H1 (cell line): ENCODE results near the gene ALS2CL. TPM values are rescaled to one million over a fixed set of nuclear protein-coding genes. Genes with fewer than 3 reads are reported as not detected.

Experiments
- CTCF ChIA-PET: fragments of 300-600 bp; sonication (Branson Sonifier 250); formaldehyde crosslinking; loops from one replicate; lab custom pipeline; 2021; ENCODE audit not compliant: partially characterized antibody; lab: Charles Lee
- POLR2A ChIA-PET: fragments of 300-600 bp; sonication (Branson Sonifier 250); formaldehyde crosslinking; loops from one replicate; lab custom pipeline; 2021; ENCODE audit warnings: inconsistent platforms; ENCODE audit not compliant: partially characterized antibody; lab: Charles Lee
- DNase-seq, 2 experiments: peaks; one replicate each; pipeline versions ENCODE4 v3.0.0 to v3.0.0-alpha.2; 2010 to 2022; ENCODE audit warnings: low spot score in 2 of 2, low read depth in 1 of 2, mixed read lengths in 1 of 2
- FAIRE-seq: peaks from 2 replicates; lab custom pipeline; 2011; peaks lifted over from hg19 to GRCh38; lab: Jason Lieb, UNC
- H2AFZ ChIP-seq: 2 replicates; pipeline ENCODE4 v1.8.1; 2012; ENCODE audit warnings: low read length, inconsistent platforms
- H2AK5ac ChIP-seq: 2 replicates; pipeline ENCODE4 v1.6.1; 2013; ENCODE audit warnings: low read depth, low read length
- H2BK120ac ChIP-seq: replicated peaks from 2 replicates; pipeline ENCODE3; 2013; ENCODE audit warnings: low read depth, low read length, inconsistent platforms
- H2BK12ac ChIP-seq: 2 replicates; pipeline ENCODE4 v1.6.1; 2013; ENCODE audit warnings: low read depth, low read length
- H2BK15ac ChIP-seq: 2 replicates; pipeline ENCODE4 v1.6.1; 2013; ENCODE audit warnings: low read length
- H2BK20ac ChIP-seq: 2 replicates; pipeline ENCODE4 v1.6.1; 2013; ENCODE audit warnings: low read length
- H2BK5ac ChIP-seq: 2 replicates; pipeline ENCODE4 v1.6.1; 2013; ENCODE audit warnings: low read depth, low read length
- H3K14ac ChIP-seq: 2 replicates; pipeline ENCODE4 v1.6.1; 2013; ENCODE audit warnings: inconsistent platforms; ENCODE audit not compliant: insufficient read length
- H3K18ac ChIP-seq: 2 replicates; pipeline ENCODE4 v1.6.1; 2013; ENCODE audit warnings: low read length; ENCODE audit errors: extremely low read depth
- H3K23ac ChIP-seq: 2 replicates; pipeline ENCODE4 v1.6.1; 2013; ENCODE audit warnings: inconsistent platforms; ENCODE audit not compliant: insufficient read length
- H3K23me2 ChIP-seq: 2 replicates; pipeline ENCODE4 v1.6.1; 2013; ENCODE audit warnings: low read depth, low read length
- H3K27ac ChIP-seq: 2 replicates; pipeline ENCODE4 v1.6.1; 2011; ENCODE audit warnings: low read depth, low read length, inconsistent platforms
- H3K27me3 ChIP-seq, 4 experiments: replicated peaks in 1 of 4; 1 replicate in 1 of 4; 2 replicates in 3 of 4; pipeline versions ENCODE4 v1.6.1 to v1.8.1; 2011 to 2013; ENCODE audit warnings: low read length in 3 of 4, mild to moderate bottlenecking in 3 of 4, inconsistent platforms in 2 of 4, mixed read lengths in 2 of 4, moderate library complexity in 1 of 4; ENCODE audit not compliant: control insufficient read depth in 3 of 4, insufficient read depth in 3 of 4; ENCODE audit errors: extremely low read depth in 1 of 4
- H3K36me3 ChIP-seq, 4 experiments: 2 replicates each; pipeline versions ENCODE4 v1.6.1 to v1.8.1; 2011 to 2013; ENCODE audit warnings: mild to moderate bottlenecking in 4 of 4, low read length in 3 of 4, moderate library complexity in 2 of 4, control low read depth in 1 of 4, inconsistent platforms in 1 of 4; ENCODE audit not compliant: insufficient read depth in 4 of 4, control insufficient read depth in 2 of 4
- H3K4ac ChIP-seq: replicated peaks from 2 replicates; pipeline ENCODE3; 2013; ENCODE audit warnings: low read length, low read depth, mixed read lengths, inconsistent platforms; ENCODE audit not compliant: insufficient read length
- H3K4me1 ChIP-seq, 4 experiments: replicated peaks in 1 of 4; 1 replicate in 1 of 4; 2 replicates in 3 of 4; pipeline versions ENCODE4 v1.6.1 to v1.8.1; 2011 to 2013; ENCODE audit warnings: low read length in 3 of 4, inconsistent platforms in 2 of 4, mixed read lengths in 1 of 4; ENCODE audit not compliant: insufficient read depth in 4 of 4, control insufficient read depth in 3 of 4
- H3K4me2 ChIP-seq, 2 experiments: 2 replicates each; pipeline versions ENCODE4 v1.6.1 to v1.8.1; 2011 to 2013; ENCODE audit warnings: low read depth in 2 of 2, low read length in 2 of 2, control low read depth in 1 of 2, inconsistent platforms in 1 of 2, mild to moderate bottlenecking in 1 of 2; ENCODE audit not compliant: insufficient read depth in 1 of 2
- H3K4me3 ChIP-seq, 4 experiments: fragments of 200-600, 300-600 bp in 1 of 4; sonication (generic), shearing (Covaris generic), sonication (Bioruptor Twin) in 1 of 4; 2 replicates each; pipeline versions ENCODE4 v1.5.1 to v1.8.1; 2011 to 2016; ENCODE audit warnings: low read length in 4 of 4, low read depth in 3 of 4, control low read depth in 2 of 4, inconsistent platforms in 2 of 4, mild to moderate bottlenecking in 2 of 4, mixed read lengths in 1 of 4, moderate library complexity in 1 of 4; ENCODE audit not compliant: insufficient read depth in 2 of 4; ENCODE audit errors: extremely low read depth in 1 of 4
- H3K56ac ChIP-seq: replicated peaks from 2 replicates; pipeline ENCODE3; 2013; ENCODE audit warnings: low read depth, mild to moderate bottlenecking, mixed read lengths, low read length, inconsistent platforms; ENCODE audit not compliant: insufficient read length
- H3K79me1 ChIP-seq: 2 replicates; pipeline ENCODE4 v1.6.1; 2013; ENCODE audit warnings: low read depth, low read length, control low read depth
- H3K79me2 ChIP-seq, 2 experiments: 2 replicates each; pipeline versions ENCODE4 v1.6.1 to v1.8.1; 2012 to 2013; ENCODE audit warnings: low read length in 2 of 2, mild to moderate bottlenecking in 2 of 2, inconsistent platforms in 1 of 2; ENCODE audit not compliant: insufficient read depth in 2 of 2, control insufficient read depth in 1 of 2
- H3K9ac ChIP-seq, 4 experiments: replicated peaks in 1 of 4; 1 replicate in 1 of 4; 2 replicates in 3 of 4; pipeline versions ENCODE4 v1.6.1 to v1.8.1; 2011 to 2013; ENCODE audit warnings: low read depth in 3 of 4, low read length in 3 of 4, control low read depth in 2 of 4, mild to moderate bottlenecking in 2 of 4, moderate library complexity in 2 of 4, inconsistent platforms in 1 of 4; ENCODE audit errors: extremely low read depth in 1 of 4
- H3K9me3 ChIP-seq, 2 experiments: 2 replicates each; pipeline versions ENCODE4 v1.6.1 to v1.8.1; 2012 to 2013; ENCODE audit warnings: mild to moderate bottlenecking in 2 of 2, moderate library complexity in 2 of 2, control low read depth in 1 of 2, inconsistent platforms in 1 of 2, low read depth in 1 of 2, low read length in 1 of 2, mixed read lengths in 1 of 2; ENCODE audit not compliant: insufficient read depth in 2 of 2
- H4K20me1 ChIP-seq, 2 experiments: replicated peaks in 1 of 2; 2 replicates each; pipeline versions ENCODE3 to v1.8.1; 2011 to 2013; ENCODE audit warnings: inconsistent platforms in 2 of 2, low read length in 2 of 2, mild to moderate bottlenecking in 1 of 2; ENCODE audit not compliant: insufficient read depth in 2 of 2, control insufficient read depth in 1 of 2
- H4K5ac ChIP-seq: 2 replicates; pipeline ENCODE4 v1.6.1; 2013; ENCODE audit warnings: low read length, low read depth, mixed read lengths, inconsistent platforms; ENCODE audit not compliant: insufficient read length
- H4K8ac ChIP-seq: 2 replicates; pipeline ENCODE4 v1.8.0; 2013; ENCODE audit warnings: mild to moderate bottlenecking, moderate library complexity, low read length, inconsistent platforms; ENCODE audit not compliant: insufficient read depth; ENCODE audit errors: extremely low read depth
- H4K91ac ChIP-seq: replicated peaks from 2 replicates; pipeline ENCODE3; 2013; ENCODE audit warnings: low read length, mixed read lengths, inconsistent platforms; ENCODE audit not compliant: insufficient read length
- KDM5A ChIP-seq: fragments of 200-600 bp; IDR thresholded peaks from 2 replicates; pipeline ENCODE4 v1.7.1; 2012; ENCODE audit warnings: mild to moderate bottlenecking, low read length, inconsistent platforms, mixed read lengths
- SUZ12 ChIP-seq: fragments of 200-600 bp; sonication (generic); IDR thresholded peaks from 2 replicates; pipeline ENCODE4 v1.6.1; 2012; ENCODE audit warnings: mild to moderate bottlenecking, inconsistent platforms, low read length, moderate library complexity, mixed read lengths
- TCF12 ChIP-seq: IDR thresholded peaks from 2 replicates; pipeline ENCODE4 v1.6.1; 2011; ENCODE audit warnings: low read depth, mild to moderate bottlenecking, low read length
- WGBS, 2 experiments: shearing (Covaris generic) in 1 of 2; methylation state at CpG; one replicate each; pipeline versions ENCODE4 v1.1.6 to v1.1.7; 2013 to 2015; ENCODE audit warnings: low lambda C conversion rate in 2 of 2, mixed read lengths in 2 of 2, inconsistent platforms in 1 of 2, low coverage in 1 of 2, missing lambda C conversion rate in 1 of 2; ENCODE audit not compliant: insufficient replicate concordance in 2 of 2, insufficient coverage in 1 of 2, insufficient read length in 1 of 2; ENCODE audit errors: extremely low coverage in 1 of 2, missing lambda C conversion rate in 1 of 2; 5-methylcytosine and 5-hydroxymethylcytosine counted together
- polyA plus RNA-seq, 7 experiments: library from polyadenylated mRNA; depleted of rRNA in 3 of 7; stranded (reverse) in 5 of 7; unstranded in 2 of 7; fragments of >200 nt in 5 of 7; fragments of 200-250 nt in 2 of 7; gene quantifications; 1 replicate in 5 of 7; 2 replicates in 1 of 7; 4 replicates in 1 of 7; pipeline versions ENCODE4 v1.2.1 to v1.2.3, GENCODE V29; 2011 to 2013; ENCODE audit warnings: missing spikeins in 2 of 7, mixed read lengths in 2 of 7
- total RNA-seq: library from RNA; stranded (reverse); fragmentation: NEBNext Ultra II Directional; extraction: Animal tissue kit (Norgen Biotek cat#: 25700); gene quantifications from 2 replicates; pipeline ENCODE4 v1.2.1, GENCODE V29; 2021

The ALS2CL gene
- total and polyA plus RNA-seq, 2 of the 8 experiments (the other 6 are each of a cell fraction or from before 2014, with no cell fraction given): 4.8 to 5.4 TPM

DNA sequence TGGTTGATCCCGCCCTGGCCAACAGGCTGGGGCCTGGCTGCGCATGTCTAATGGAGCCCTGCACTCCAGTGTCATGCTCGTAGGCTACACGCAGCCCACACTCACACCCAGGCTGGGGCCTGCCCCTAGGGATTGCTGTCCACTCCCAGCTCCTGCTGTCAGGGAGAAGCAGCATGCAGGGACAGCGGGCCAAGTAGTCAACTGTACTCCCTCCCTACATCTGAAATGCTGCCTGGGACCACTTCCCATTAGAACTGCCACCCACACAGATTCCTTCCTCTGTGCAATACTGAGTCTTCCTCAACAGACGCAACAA, 16.1 kb downstream of the ALS2CL start:
- no peak overlapping the region for H3K23ac ChIP-seq
- H2BK120ac ChIP-seq: no peak overlapping the region
- CTCF ChIA-PET: interaction anchor here (0.9 to 4.1 kb wide), 3 partner anchors 14 to 188 kb away, joined by 3 to 22 read pairs (median 6); no protein-coding TSS in a partner anchor
- H4K8ac ChIP-seq: no peak overlapping the region
- no peak overlapping the region for H3K18ac ChIP-seq
- no peaks in the 10 kb centered on the region for H3K9me3 ChIP-seq
- H3K56ac ChIP-seq: no peak overlapping the region
- H3K4me2 ChIP-seq: no peak overlapping the region
- no peak for TF ChIP-seq TCF12
- no peak for TF ChIP-seq SUZ12
- no peak for TF ChIP-seq KDM5A
- no peak overlapping the region for H3K4me3 ChIP-seq
- H3K79me1 ChIP-seq: no peaks in the 10 kb centered on the region
- H3K36me3 ChIP-seq: no peaks in the 10 kb centered on the region
- H2BK20ac ChIP-seq: no peak overlapping the region
- H3K27me3 ChIP-seq: no peaks in the 10 kb centered on the region
- H2BK5ac ChIP-seq: no peak overlapping the region
- no peak overlapping the region for H2AFZ ChIP-seq
- no peak overlapping the region for H3K14ac ChIP-seq
- POLR2A ChIA-PET: interaction anchor here (2.7 kb wide), 1 partner anchor 91 kb away, joined by 7 read pairs; no protein-coding TSS in a partner anchor
- FAIRE-seq (no peak), DNase-seq (no peak)
- no peak overlapping the region for H3K9ac ChIP-seq
- WGBS, 2 experiments: 93% methylated on average over 6 of the region's 6 CpGs; no CpG with 5 or more reads in 1 of the 2 experiments
- no peaks in the 10 kb centered on the region for H3K79me2 ChIP-seq
- H3K4ac ChIP-seq: no peak overlapping the region
- peaks cover 0 to 3% (median 0%) of the 10 kb centered on the region in 4 experiments; a peak in 1 of 7 replicates for H3K4me1 ChIP-seq
- H2AK5ac ChIP-seq: no peak overlapping the region
- no peak overlapping the region for H3K27ac ChIP-seq
- H3K23me2 ChIP-seq: no peaks in the 10 kb centered on the region
- 0 out of 2 replicates have a peak overlapping the region, but pooled peaks have one; percentile 39 for H2BK12ac ChIP-seq
- H2BK15ac ChIP-seq: no peak overlapping the region
- peaks cover 0 to 1% of the 10 kb centered on the region in 2 experiments for H4K20me1 ChIP-seq
- H4K91ac ChIP-seq: no peak overlapping the region
- H4K5ac ChIP-seq: no peak overlapping the region
